Measurements from ENCODE around the gene RGS3.

RGS3 gene

DNA sequence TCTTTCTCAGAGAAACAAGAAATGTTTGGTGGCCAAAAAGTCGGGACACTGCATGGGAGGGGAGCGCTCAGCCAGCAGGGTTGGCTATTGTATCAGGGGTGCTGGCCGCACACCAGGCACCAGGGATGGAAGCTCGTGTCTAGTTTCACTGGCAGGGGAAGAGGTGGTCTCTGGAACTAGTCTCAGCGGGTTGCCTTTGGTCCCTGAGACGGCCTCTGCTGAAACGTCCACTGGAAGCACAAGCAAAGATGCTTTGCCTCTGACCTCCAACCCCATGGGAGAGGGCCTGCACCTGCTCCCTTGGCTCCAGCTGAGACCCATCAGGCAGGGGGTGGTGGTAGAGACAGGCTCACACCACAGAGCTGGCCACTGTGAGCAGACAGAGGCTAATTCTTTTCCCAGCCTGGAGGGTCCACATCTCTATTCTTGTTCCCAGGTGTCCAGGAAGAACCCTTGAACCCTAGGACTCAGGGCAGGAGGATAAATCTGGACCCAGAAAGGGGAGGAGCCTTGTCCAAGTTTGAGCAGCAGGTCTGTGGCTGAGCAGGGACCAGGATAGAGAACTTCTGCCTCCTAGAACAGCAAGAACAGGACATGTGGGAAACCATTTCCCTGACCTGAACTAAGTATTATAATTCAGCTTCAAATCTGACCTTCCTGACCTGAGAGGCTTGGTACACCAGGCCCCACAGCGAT is 102.6 kb downstream of the RGS3 start:
- H3K4me3 ChIP-seq (replicated peaks; ENCODE audit: low read depth, low read length), result peak overlapping the region; percentile 38
- TF ChIP-seq, protein P1, sequence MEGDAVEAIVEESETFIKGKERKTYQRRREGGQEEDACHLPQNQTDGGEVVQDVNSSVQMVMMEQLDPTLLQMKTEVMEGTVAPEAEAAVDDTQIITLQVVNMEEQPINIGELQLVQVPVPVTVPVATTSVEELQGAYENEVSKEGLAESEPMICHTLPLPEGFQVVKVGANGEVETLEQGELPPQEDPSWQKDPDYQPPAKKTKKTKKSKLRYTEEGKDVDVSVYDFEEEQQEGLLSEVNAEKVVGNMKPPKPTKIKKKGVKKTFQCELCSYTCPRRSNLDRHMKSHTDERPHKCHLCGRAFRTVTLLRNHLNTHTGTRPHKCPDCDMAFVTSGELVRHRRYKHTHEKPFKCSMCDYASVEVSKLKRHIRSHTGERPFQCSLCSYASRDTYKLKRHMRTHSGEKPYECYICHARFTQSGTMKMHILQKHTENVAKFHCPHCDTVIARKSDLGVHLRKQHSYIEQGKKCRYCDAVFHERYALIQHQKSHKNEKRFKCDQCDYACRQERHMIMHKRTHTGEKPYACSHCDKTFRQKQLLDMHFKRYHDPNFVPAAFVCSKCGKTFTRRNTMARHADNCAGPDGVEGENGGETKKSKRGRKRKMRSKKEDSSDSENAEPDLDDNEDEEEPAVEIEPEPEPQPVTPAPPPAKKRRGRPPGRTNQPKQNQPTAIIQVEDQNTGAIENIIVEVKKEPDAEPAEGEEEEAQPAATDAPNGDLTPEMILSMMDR (IDR thresholded peaks at IDR 0.05; ENCODE audit: low read depth, low read length, missing control alignments), result no peak
- DNase-seq (ENCODE audit: extremely low read depth, low read depth), result no peak

DNA sequence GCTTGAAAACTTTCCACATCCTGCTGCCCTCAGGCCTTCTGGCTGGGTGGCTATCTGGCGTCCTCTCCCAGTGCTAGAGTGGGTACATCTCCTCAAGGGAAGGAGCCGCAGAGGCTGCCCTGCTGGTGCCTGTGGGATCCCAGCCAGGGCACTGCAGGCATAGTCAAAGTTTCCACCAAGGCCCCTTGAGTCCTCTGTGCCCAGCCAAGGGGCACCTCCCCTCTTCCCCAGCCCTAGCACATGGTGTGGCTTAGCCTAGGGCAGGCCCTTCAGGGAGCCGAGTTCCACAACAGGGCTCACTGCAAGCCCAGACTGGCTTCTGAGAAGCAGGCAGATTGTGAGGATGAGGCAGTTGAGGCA is 103.2 kb downstream of the RGS3 start:
- no peak overlapping the region for H3K4me3 ChIP-seq (replicated peaks; ENCODE audit: low read depth, low read length)
- DNase-seq (ENCODE audit: extremely low read depth, low read depth), result no peak
- TF ChIP-seq, protein P1 (IDR thresholded peaks at IDR 0.05; ENCODE audit: low read depth, low read length, missing control alignments), result no peak

DNA sequence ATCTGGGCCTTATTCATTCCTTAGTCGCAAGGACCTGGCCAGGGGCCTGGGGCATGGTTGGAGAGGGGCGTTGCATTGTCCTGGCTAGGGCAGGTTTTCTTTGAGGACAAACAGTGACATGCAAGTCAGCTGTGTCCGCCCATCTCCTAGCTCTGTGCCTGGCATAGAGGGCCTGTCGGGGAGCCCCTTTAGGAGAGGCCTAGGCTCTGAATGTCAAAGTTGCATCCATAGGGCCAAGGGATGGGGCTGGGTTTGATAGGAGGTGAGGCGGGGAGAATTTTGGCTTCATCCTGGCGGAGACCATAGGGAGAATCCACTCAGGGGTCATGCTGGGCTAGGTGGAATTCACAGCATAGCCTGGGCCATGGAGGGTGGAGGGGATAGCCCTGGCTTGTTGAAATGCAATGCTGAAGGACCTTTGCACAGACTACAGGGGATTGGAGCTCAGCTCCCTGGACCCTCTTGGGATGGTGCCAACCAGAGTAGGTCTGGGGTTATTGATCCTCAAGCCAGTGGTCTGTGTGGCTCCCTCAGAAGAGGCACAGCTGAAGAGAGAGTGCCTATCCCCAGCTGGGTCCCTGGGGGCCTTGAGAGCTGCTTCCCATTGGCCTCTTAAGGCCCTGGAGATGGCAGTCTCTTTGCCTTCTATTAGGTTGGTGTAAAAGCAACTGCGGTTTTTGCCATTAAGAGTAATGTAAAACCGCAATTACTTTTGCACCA is 104.0 kb downstream of the RGS3 start:
- H3K4me3 ChIP-seq (replicated peaks; ENCODE audit: low read depth, low read length), result no peak overlapping the region
- TF ChIP-seq, protein P1 (IDR thresholded peaks at IDR 0.05; ENCODE audit: low read depth, low read length, missing control alignments), result no peak
- no peak for DNase-seq (ENCODE audit: extremely low read depth, low read depth)

DNA sequence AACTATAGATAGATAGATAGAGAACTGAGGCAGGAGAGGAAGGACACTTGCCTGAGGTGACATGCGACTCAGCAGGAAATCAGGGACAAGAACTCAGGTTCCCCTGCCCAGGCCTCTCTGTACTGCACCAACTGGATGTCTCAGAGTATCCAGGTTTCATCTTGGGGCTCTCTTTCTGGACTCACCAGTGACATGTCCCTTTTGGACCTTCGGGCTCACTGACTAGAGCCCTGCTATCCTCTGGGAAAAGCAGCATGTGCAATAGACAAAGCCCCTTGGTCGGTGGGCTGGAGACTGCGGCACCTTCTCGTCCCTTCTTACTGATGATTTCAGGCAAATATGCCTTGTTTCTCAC is 104.5 kb downstream of the RGS3 start:
- TF ChIP-seq, protein P1 (IDR thresholded peaks at IDR 0.05; ENCODE audit: low read depth, low read length, missing control alignments), result no peak
- H3K4me3 ChIP-seq (replicated peaks; ENCODE audit: low read depth, low read length), result no peak overlapping the region
- DNase-seq (ENCODE audit: extremely low read depth, low read depth), result no peak

DNA sequence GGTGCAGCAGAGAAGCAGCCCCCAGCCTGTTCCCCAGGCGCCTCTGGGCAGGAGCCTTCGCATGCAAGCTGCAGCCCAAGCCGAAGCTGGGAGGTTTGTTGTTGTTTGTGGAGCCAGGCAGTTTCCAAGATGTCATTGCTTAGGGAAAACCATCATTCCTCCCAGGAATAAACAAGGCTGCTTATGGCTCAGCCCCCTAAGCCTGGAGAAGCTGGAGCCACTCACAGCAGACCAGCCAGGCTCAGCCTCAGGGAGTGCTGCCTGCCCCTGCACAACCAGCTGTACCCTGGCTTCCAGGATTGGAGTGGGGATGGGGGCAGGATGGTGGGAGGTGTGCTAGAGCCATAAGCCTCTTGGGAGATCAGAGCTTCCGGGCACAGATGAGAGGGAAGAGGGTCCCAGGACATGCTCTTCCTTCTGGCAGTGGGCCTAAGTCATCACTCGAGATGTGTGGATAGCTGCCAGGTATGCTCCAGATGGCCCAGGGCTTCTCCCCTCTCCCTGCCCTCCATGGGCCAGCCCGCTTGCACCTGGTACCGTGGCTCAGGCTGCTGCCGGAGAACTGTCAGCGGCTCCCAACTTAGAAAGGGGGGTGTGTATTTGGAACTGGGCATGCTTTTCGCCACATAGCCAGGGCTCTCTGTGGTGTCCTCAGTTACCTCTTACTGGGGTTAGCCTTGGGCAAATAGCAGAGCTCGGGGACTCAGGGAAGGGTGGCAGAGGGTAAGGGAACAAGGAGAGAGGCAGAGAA is 105.2 kb downstream of the RGS3 start:
- TF ChIP-seq, protein P1 (IDR thresholded peaks at IDR 0.05; ENCODE audit: low read depth, low read length, missing control alignments), result no peak
- no peak for DNase-seq (ENCODE audit: extremely low read depth, low read depth)

DNA sequence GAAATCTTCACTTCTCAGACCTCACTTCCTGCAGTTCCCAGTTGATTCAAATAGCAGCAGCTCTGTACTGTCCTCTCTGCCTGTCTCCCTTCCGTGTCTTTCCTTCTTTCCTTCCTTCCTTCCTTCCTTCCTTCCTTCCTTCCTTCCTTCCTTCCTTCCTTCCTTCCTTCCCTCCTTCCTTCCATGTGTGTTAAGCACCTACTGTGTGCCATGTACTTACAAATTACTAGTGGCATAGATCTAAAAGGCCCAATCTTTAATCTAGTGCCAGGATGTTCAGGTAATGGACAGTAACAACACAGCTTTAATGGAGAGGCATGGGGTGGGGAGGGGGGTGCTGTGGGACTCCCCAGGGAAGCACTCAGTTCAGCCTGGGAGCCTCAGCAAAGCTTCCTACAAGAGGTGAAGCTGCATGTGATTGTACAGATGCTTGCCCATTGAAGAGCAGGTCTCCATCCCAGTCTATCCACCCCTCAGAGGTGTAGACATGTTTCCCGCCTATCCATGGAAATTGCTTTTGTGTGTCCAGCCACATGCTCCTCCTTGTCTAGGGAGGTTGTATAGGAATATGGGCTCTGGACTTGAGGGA is 106.0 kb downstream of the RGS3 start:
- DNase-seq (ENCODE audit: extremely low read depth, low read depth), result no peak
- no peak overlapping the region for H3K4me3 ChIP-seq (replicated peaks; ENCODE audit: low read depth, low read length)
- TF ChIP-seq, protein P1 (IDR thresholded peaks at IDR 0.05; ENCODE audit: low read depth, low read length, missing control alignments), result no peak

More for the DNA sequence above, 105.2 kb downstream of the RGS3 start:
- no peak overlapping the region for H3K4me3 ChIP-seq (replicated peaks; ENCODE audit: low read depth, low read length)
